Glomerular visceral epithelial cell (primary cell): ENCODE measurements around the gene COPS4.
"Not testable (repeated sequence)": the region's sequence is repeated elsewhere in the genome, so short reads cannot be mapped to it uniquely, and the experiment has no call there.

Experiments used
- DNase-seq: peaks from one replicate; pipeline ENCODE4 v3.0.0-alpha.2; 2016; ENCODE audit errors: extremely low spot score

The COPS4 gene

GRCh38 chr4:83023599-83023998, 11.4 kb upstream of the COPS4 start:
- DNase-seq = not testable (repeated sequence)

DNA sequence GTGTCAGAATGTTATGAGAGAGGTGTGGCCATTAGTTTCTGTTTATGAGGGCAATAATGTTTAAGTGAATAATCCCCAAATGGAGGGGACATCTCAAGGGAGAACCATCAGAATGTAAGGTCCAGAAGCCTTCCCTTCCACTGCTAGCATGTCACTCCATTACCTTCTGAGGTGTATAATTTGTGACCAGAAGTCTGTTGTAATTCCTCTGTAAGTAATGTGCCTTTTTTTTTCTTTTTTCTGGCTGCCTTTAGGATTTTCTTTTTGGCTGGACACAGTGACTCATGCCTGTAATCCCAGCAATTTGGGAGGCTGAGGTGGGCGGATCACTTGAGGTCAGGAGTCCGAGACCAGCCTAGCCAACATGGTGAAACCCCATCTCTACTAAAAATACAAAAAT, 10.8 kb upstream of the COPS4 start:
- no peak for DNase-seq

GRCh38 chr4:83025563-83025962, 9.4 kb upstream of the COPS4 start:
- no peak for DNase-seq

GRCh38 chr4:83028976-83029375, 6.0 kb upstream of the COPS4 start:
- no peak for DNase-seq

DNA sequence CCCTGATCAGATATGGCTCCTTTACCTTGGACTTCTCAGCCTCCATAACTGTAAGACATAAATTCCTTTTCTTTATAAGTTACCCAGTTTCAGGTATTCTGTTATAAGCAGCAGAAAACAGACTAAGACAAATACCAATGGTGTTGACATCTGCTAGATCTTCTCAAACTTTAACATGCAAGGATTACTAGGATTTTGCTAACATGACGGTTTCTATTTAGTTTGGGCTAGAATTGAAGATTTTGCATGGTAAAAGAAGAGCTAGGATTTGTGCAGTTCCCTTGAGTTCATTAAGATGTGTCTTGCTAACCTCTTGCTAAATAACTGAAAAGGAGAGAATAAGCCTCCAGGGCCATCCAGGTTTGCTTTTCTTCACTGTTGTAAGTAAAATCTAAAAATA, 5.3 kb upstream of the COPS4 start:
- DNase-seq = no peak

GRCh38 chr4:83036991-83037665, 2.1 kb downstream of the COPS4 start:
- no peak for DNase-seq

GRCh38 chr4:83040269-83040668, 5.3 kb downstream of the COPS4 start:
- no peak for DNase-seq

- DNase-seq = not testable (repeated sequence)
Measured at GRCh38 chr4:83043157-83043556, 8.2 kb downstream of the COPS4 start.

- DNase-seq = no peak
Measured at GRCh38 chr4:83043801-83044407, 8.9 kb downstream of the COPS4 start.

GRCh38 chr4:83046693-83047473, 11.9 kb downstream of the COPS4 start:
- DNase-seq = no peak

DNA sequence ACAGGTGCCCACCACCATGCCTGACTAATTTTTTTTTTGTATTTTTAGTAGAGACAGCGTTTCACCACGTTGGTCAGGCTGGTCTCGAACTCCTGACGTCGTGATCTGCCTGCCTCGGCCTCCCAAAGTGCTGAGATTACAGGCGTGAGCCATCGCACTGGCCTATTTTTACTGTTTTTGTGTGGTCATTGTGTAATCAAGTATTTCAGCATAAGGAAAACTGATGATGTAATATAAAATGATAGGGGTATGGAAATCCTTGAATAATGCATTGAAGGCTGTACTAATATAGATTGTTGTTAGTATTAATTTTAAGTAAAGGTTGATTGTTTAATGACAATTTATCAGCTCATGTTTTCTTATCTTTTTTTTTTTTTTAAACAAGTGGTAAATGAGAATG, 13.8 kb downstream of the COPS4 start:
- not testable (repeated sequence) for DNase-seq

DNA sequence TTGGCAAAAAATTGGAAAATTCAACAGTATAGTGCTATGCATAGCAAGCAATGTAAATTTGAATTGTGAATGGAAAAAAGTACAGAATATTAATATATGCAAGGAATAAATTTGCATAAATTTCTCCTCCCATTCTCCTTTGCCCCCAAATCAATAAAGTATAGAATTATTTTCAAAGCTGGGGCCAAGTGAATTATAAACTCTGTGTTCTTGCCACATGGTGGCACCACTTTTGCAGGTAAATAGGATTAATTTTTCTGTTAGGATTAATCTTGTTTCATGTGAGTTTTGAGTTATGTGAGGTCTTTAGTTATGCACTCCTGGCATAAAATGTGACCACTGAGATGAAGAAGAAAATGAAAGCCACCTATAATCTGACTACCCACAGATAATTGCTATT, 19.9 kb downstream of the COPS4 start:
- peak; percentile 21 for DNase-seq

DNA sequence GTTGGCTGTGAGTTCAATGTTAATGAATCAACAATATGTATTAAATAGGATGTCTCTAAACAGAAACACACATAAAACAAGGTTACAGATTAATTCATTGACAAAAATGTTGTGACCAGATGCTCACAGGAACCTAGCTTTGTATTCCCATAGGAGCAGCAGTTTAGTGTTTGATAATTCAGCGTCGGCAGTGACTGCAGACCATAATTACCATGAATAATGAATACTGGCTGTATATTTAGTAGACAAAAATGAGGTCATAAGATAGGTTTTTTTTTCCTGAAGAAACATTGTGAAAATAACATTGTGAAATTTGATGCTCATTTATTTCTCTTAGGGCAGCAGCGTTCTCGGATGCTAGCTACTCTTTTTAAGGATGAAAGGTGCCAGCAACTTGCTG, 27.8 kb downstream of the COPS4 start:
- no peak for DNase-seq

- DNase-seq = no peak
Measured at GRCh38 chr4:83065266-83065665, 30.3 kb downstream of the COPS4 start.

DNA sequence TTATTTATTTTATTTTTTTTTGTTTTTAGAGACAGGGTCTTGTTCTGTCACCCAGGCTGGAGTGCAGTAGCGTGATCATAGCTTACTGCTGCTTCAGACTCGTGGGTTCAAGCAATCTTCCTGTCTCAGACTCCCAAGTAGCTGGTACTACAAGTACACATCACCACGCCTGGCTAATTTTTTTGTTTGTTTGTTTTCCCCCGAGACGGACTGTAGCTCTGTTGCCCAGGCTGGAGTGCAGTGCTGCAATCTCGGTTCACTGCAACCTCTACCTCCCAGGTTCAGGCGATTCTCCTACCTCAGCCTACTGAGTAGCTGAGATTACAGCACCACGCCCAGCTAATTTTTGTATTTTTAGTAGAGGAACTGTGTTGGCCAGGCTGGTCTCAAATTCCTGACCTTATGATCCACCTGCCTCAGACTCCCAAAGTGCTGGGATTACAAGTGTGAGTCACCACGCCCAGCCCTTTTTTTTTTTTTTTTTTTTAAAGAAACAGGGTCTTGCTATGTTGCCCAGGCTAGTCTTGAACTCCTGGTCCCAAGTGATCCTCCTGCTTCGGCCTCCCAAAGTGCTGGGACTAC, 32.2 kb downstream of the COPS4 start:
- DNase-seq = no peak

DNA sequence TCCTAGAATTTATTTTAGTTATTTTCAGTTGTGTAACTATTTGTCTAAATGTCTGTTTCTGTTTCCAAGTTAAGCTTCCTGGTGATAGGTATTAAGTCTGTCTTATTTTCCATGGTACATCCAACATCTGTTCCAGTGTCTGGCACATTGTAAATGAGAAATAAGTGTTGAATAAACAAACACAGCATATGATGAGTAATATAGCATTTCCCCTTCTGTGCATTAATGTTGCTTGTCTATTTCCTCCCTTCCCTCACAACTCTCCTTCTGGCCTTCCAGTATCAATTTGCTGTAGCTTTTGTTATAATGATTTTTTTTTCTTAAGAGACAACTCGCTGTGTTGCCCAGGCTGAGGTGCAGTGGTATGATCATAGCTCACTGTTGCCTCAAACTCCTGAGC, 36.1 kb downstream of the COPS4 start:
- DNase-seq = no peak

- peak; percentile 61 for DNase-seq
Measured at GRCh38 chr4:83074086-83074704, 39.2 kb downstream of the COPS4 start.

DNA sequence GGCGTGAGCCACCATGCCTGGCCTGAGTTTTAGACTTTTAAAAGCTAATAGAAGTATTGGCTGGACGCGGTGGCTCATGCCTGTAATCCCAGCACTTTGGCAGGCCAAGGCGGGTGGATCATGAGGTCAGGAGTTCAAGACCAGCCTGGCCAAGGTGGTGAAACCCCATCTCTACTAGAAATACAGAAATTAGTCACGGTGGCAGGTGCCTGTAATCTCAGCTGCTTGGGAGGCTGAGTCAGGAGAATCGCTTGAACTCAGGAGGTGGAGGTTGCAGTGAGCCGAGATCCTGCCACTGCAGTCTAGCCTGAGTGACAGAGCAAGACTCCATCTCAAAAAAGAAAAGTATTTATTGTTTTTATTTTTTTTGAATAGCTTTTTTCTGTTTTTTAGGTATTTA, 39.8 kb downstream of the COPS4 start:
- DNase-seq = not testable (repeated sequence)

DNA sequence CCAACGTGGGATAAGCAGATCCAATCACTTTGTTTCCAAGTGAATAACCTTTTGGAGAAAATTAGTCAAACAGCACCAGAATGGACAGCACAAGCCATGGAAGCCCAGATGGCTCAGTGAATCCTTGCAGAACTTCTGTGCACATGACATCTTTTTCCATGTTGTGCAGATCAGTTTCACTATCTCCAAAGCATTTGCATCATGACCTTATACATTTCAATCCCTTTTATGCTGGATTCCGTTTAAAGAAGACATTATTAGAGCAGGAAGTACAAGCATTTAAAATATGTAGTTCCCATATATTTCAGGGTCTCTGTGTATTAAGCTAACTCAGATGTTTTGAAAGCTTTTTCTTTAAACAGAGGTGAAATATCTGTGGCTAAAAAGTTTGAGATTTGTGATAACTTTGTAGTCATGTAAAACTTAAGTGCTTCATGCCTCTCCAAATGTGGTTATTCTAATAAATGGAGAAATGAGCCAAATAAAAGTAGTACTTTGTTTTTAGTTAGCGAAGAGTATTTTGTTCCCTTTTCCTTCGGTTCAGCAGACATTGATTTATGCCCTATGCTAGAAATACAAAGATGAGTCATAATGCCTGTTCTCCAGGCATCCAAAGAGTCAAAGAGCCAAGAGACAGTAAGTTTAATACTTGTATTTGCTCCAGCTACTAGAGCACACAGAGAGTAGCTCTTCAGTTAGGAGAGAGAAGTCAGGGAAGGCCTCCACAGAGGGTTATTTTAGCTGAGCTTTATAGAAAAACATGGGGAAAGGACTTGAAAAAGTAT, 40.5 kb downstream of the COPS4 start:
- peak; percentile 19 for DNase-seq

DNA sequence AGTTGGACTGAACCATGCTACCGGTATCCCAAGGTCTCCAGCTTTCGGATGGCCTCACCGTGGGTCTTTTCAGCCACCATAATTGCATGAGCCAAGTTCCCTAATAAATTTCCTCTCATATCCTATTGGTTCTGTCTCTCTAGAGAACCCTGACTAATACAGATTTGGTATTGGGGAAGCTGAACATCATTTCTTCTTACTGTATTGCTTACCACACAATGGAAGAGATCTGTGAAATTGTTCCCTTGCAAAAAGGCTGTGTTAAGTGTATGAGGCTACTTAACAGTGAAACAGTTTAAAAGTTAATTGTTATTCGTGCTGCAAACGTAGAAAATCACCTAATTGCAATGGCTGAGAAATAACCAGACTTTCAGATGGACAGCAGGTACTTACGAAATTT, 45.6 kb downstream of the COPS4 start:
- DNase-seq = no peak

- DNase-seq = peak; percentile 20
Measured at GRCh38 chr4:83082777-83083176, 47.8 kb downstream of the COPS4 start.
